Measurements from ENCODE around the gene ZNF652.

Gene ZNF652

GRCh38 chr17:49361902-49362722 lies at the start of gene ZNF652:
Gene ZNF652, minus strand, starts transcription at chr17:49362250. Its CDS starts 44,525 bp downstream, at chr17:49317725.
- DNase-seq (peak; percentile 88), ATAC-seq (peak; percentile 57)

GRCh38 chr17:49409066-49409465 lies 47.0 kb upstream of the ZNF652 start:
- no peak for ATAC-seq

GRCh38 chr17:49407981-49408501 lies 46.0 kb upstream of the ZNF652 start:
- peak; percentile 87 for DNase-seq
- ATAC-seq = peak; percentile 86

More at GRCh38 chr17:49409066-49409465, 47.0 kb upstream of the ZNF652 start:
- no peak for DNase-seq

- DNase-seq (no peak), ATAC-seq (no peak)
Observed at GRCh38 chr17:49407086-49407485, 45.0 kb upstream of the ZNF652 start.

- ATAC-seq (no peak), DNase-seq (no peak)
Observed at GRCh38 chr17:49406421-49407061, 44.5 kb upstream of the ZNF652 start.

GRCh38 chr17:49404906-49405305 lies 42.9 kb upstream of the ZNF652 start:
- DNase-seq (no peak), ATAC-seq (no peak)

- peak; percentile 24 for DNase-seq
- no peak for ATAC-seq
Observed at GRCh38 chr17:49404361-49404760, 42.3 kb upstream of the ZNF652 start.

GRCh38 chr17:49403514-49404289 lies 41.7 kb upstream of the ZNF652 start:
- no peak for DNase-seq
- no peak for ATAC-seq

- ATAC-seq (no peak), DNase-seq (no peak)
Observed at GRCh38 chr17:49402706-49403105, 40.7 kb upstream of the ZNF652 start.

- DNase-seq (no peak), ATAC-seq (no peak)
Observed at GRCh38 chr17:49401971-49402611, 40.0 kb upstream of the ZNF652 start.

GRCh38 chr17:49399995-49400394 lies 37.9 kb upstream of the ZNF652 start:
- ATAC-seq = no peak

GRCh38 chr17:49397586-49397985 lies 35.5 kb upstream of the ZNF652 start:
- DNase-seq (no peak), ATAC-seq (no peak)

More at GRCh38 chr17:49399995-49400394, 37.9 kb upstream of the ZNF652 start:
- no peak for DNase-seq

- DNase-seq = no peak
- ATAC-seq = no peak
Observed at GRCh38 chr17:49393491-49394255, 31.6 kb upstream of the ZNF652 start.

GRCh38 chr17:49390548-49391324 lies 28.7 kb upstream of the ZNF652 start:
- DNase-seq (peak; percentile 37), ATAC-seq (peak; percentile 25)

- ATAC-seq (peak; percentile 52), DNase-seq (peak; percentile 21)
Observed at GRCh38 chr17:49389514-49390347, 27.7 kb upstream of the ZNF652 start.

GRCh38 chr17:49388692-49389513 lies 26.9 kb upstream of the ZNF652 start:
- DNase-seq (no peak), ATAC-seq (no peak)

- peak; percentile 16 for ATAC-seq
- DNase-seq = no peak
Observed at GRCh38 chr17:49388290-49388640, 26.2 kb upstream of the ZNF652 start.

- no peak for DNase-seq
Observed at GRCh38 chr17:49387498-49388289, 25.6 kb upstream of the ZNF652 start.

More at GRCh38 chr17:49387498-49388289, 25.6 kb upstream of the ZNF652 start:
- peak; percentile 24 for ATAC-seq

Data from stimulated activated naive CD8-positive, alpha-beta T cell treated with anti-CD3 and anti-CD28 coated beads, Interleukin-15, Interleukin-2, amounts not matched to agents 100 U/mL and 50 U/mL, for 24 hours (primary cell).